Retinal pigment epithelial cell (primary cell): ENCODE results near the gene FBLN2.

ENCODE experiments used
- DNase-seq: peaks from one replicate; pipeline ENCODE4 v3.0.0-alpha.2; 2010; ENCODE audit warnings: low read depth
- H3K4me3 ChIP-seq: 2 replicates; pipeline ENCODE4 v1.5.1; 2011; ENCODE audit warnings: mild to moderate bottlenecking, low read length, control low read depth, moderate library complexity
- CTCF ChIP-seq: conservative IDR thresholded peaks from 2 replicates; pipeline ENCODE4 v1.5.1; 2011; ENCODE audit warnings: low read depth, low read length, control low read depth, inconsistent platforms

FBLN2 gene

DNA sequence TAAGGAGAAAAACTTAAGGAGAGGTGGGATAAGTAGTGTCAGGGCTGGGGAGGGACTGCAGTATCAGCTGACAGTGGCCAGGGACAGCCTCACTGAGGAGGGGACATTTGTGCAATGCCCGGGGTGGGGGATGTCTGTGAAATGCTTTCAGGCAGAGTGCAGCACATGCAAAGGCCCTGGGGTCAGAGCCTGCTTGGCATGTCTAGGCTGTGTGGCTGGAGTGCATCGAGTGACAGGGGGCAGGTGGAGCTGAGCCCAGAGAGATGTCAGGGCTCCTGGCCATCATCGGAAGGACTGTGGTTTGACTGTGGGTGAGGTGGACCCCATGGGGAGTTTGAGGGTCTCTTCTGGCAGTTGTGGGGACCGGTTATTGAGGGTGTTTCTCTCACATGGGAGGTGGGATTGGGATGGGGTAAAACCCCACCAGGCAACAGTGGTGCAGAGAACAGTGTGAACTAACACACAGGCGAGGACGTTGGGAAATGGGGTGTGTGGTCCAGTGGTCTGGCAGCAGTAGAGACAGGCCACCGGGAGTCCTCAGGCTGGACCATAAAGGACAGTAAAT, 61.2 kb downstream of the FBLN2 start:
- TF ChIP-seq CTCF, result no peak
- no peak for DNase-seq
- no peak overlapping the region for H3K4me3 ChIP-seq

GRCh38 chr3:13611221-13611620, 62.3 kb downstream of the FBLN2 start:
- no peak for DNase-seq
- TF ChIP-seq CTCF, result no peak
- no peak overlapping the region for H3K4me3 ChIP-seq

GRCh38 chr3:13612829-13613228, 63.9 kb downstream of the FBLN2 start:
- H3K4me3 ChIP-seq, result no peak overlapping the region
- no peak for TF ChIP-seq CTCF
- DNase-seq, result no peak

- no peak for TF ChIP-seq CTCF
- no peak overlapping the region for H3K4me3 ChIP-seq
- no peak for DNase-seq
These were observed 64.6 kb downstream of the FBLN2 start for GRCh38 chr3:13613343-13614190.

GRCh38 chr3:13614607-13615006, 65.7 kb downstream of the FBLN2 start:
- H3K4me3 ChIP-seq, result no peak overlapping the region
- DNase-seq, result no peak
- TF ChIP-seq CTCF, result no peak

DNA sequence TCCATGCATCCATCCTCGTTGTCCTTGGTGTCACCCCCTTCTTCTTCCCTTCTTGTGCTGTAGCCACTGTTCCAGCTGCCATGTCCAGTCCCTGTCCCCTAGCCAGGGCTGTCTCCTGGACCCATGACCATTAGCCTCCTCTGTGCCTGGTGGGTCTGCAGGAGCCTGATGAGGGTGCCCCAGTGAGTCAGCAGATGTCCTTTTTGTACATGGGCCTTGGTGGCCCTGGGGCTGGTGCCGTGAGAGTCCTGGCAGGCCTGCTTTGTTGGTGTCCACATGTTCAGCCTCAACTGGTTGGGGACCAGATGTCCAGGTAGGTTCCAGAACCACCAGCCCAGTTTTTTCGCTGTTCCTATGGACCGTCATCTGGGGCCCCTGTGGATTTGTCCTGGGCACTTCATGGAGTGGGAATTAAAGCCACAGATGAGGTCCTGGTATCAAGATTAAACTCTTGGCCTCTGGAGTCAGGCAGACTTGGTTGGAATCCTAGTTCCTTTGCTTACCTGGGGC, 66.1 kb downstream of the FBLN2 start:
- TF ChIP-seq CTCF, result no peak
- H3K4me3 ChIP-seq, result no peak overlapping the region
- no peak for DNase-seq

GRCh38 chr3:13616359-13616758, 67.4 kb downstream of the FBLN2 start:
- no peak overlapping the region for H3K4me3 ChIP-seq
- no peak for DNase-seq
- no peak for TF ChIP-seq CTCF
